Left kidney (tissue), 2 donors: ENCODE measurements around the gene CFAP52. TPM values are rescaled to one million over a fixed set of nuclear protein-coding genes. Genes with fewer than 3 reads are reported as not detected.
"Not testable (repeated sequence)": the region's sequence is repeated elsewhere in the genome, so short reads cannot be mapped to it uniquely, and the experiment has no call there.

ENCODE experiments used
- DNase-seq: peaks from one replicate; pipeline ENCODE4 v3.0.0-alpha.2; 2013
- polyA plus RNA-seq: library from polyadenylated mRNA; unstranded; fragments of 120-200 nt; gene quantifications from one replicate; pipeline ENCODE4 v1.2.1, GENCODE V29; 2013; ENCODE audit not compliant: insufficient read length

The CFAP52 gene
- polyA plus RNA-seq, 1 donor = 5.1 TPM

GRCh38 chr17:9571201-9571600 is 5.2 kb upstream of the CFAP52 start:
- DNase-seq = no peak

GRCh38 chr17:9575381-9576101 is 901 bp upstream of the CFAP52 start, which contains the start of gene STX8:
TSS of gene STX8 (minus strand) at chr17:9575820. CDS start at chr17:9575808, 12 bp downstream.
- peak; percentile 83 for DNase-seq

- no peak for DNase-seq
These were observed 899 bp downstream of the CFAP52 start for GRCh38 chr17:9577373-9577709.

- no peak for DNase-seq
These were observed 11.7 kb downstream of the CFAP52 start for GRCh38 chr17:9587969-9588656.

GRCh38 chr17:9594065-9594464 is 17.6 kb downstream of the CFAP52 start:
- no peak for DNase-seq

- DNase-seq = not testable (repeated sequence)
These were observed 21.2 kb downstream of the CFAP52 start for GRCh38 chr17:9597638-9598037.

GRCh38 chr17:9598661-9599060 is 22.2 kb downstream of the CFAP52 start:
- no peak for DNase-seq

- not testable (repeated sequence) for DNase-seq
These were observed 28.1 kb downstream of the CFAP52 start for GRCh38 chr17:9604583-9604982.

- DNase-seq = no peak
These were observed 30.0 kb downstream of the CFAP52 start for GRCh38 chr17:9606453-9606852.

- not testable (repeated sequence) for DNase-seq
These were observed 30.6 kb downstream of the CFAP52 start for GRCh38 chr17:9607058-9607457.

GRCh38 chr17:9611557-9611956 is 35.1 kb downstream of the CFAP52 start:
- no peak for DNase-seq

- peak; percentile 65 for DNase-seq
These were observed 35.6 kb downstream of the CFAP52 start for GRCh38 chr17:9612006-9612405.

- DNase-seq = no peak
These were observed 39.0 kb downstream of the CFAP52 start for GRCh38 chr17:9615486-9615885.

- DNase-seq = no peak
These were observed 46.5 kb downstream of the CFAP52 start for GRCh38 chr17:9622961-9623360.

- DNase-seq = no peak
These were observed 52.1 kb downstream of the CFAP52 start for GRCh38 chr17:9628509-9628908.

GRCh38 chr17:9632741-9633140 is 56.3 kb downstream of the CFAP52 start:
- DNase-seq = no peak

GRCh38 chr17:9635340-9635739 is 58.9 kb downstream of the CFAP52 start:
- DNase-seq = no peak

- no peak for DNase-seq
These were observed 60.1 kb downstream of the CFAP52 start for GRCh38 chr17:9636501-9636900.

GRCh38 chr17:9640388-9640787 is 63.9 kb downstream of the CFAP52 start:
- DNase-seq = not testable (repeated sequence)

GRCh38 chr17:9643611-9644010 is 67.2 kb downstream of the CFAP52 start:
- no peak for DNase-seq

- DNase-seq = peak; percentile 48
These were observed 68.7 kb downstream of the CFAP52 start, which contains the start of gene USP43 for GRCh38 chr17:9644910-9645751. TSS of gene USP43 (plus strand) at chr17:9645517. CDS start at chr17:9645633, 116 bp downstream.

GRCh38 chr17:9645851-9646545 is 69.6 kb downstream of the CFAP52 start:
- peak; percentile 42 for DNase-seq
